HG02840 (cell line): ENCODE data around the gene CHRNA4.

Experiments used
- ATAC-seq: cut with Tn5 transposase; IDR thresholded peaks from one replicate; pipeline ENCODE4 v1.9.1; 2021; ENCODE audit warnings: mild to moderate bottlenecking, moderate library complexity, moderate number of reproducible peaks; ENCODE audit not compliant: unreplicated experiment, low FRiP score

The CHRNA4 gene

DNA sequence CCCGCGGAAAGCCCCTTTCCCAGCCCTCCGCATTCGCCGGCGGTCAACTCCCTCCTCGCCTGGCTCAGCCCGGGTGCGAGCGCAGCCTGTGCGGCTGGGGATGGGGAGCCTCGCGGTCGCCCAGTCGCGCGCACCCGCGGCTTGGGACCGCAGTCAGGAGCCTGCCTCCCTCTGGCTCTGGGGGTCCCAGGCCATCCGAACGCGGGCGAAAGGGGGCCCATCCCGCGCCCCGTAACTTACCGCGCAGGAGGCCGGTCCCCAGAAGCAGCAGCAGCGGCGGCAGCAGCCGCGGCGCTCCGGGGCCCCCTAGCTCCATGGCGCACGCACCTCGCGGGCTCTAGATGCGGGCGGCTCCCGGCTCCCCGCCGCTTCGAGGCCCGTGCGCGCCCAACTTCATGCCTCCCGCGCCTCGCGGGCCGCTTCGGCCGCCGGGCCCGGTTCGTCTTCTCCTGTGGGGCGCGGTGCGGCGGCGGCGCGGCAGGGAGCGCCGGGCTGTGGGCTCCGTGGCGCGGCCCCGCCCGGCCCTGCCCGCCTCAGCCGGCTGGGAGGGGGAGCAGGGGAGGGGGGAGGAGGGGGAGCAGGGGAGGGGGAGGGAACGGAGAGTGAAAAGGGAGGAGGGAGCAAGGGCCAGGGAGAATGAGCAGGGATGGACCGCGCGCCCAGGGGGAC is at the start of gene CHRNA4:
TSS of gene CHRNA4 (minus strand) at position 500 of the 669 bp plus-strand sequence. CDS start at position 316, 184 bp downstream.
- ATAC-seq, result no peak

DNA sequence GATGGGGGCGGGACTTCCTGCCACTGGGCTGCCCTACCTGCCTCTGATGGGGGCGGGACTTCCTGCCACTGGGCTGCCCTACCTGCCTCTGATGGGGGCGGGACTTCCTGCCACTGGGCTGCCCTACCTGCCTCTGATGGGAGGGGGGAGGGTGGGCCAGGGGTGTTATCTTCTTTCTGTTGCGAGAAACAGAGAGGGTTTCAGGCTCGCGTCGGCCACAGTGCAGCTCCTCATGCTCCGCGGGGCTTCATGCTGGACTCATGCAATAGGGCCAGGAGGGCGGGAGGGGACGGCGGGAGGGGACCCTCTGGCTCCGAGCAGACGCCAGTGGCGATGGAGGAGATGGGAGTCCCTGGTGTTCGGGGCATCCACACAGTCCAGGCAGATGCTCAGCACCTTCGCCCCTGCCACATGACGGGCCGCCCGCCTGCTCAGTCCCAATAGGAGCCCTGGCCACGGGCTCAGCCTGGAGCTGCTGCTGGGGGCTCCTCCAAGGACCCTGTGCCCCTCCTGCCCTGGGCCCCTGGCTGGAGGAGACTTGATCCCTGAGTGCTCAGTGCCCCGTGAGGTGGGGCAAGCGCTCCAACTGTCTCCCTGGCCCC is 48.8 kb upstream of the CHRNA4 start:
- ATAC-seq, result no peak

DNA sequence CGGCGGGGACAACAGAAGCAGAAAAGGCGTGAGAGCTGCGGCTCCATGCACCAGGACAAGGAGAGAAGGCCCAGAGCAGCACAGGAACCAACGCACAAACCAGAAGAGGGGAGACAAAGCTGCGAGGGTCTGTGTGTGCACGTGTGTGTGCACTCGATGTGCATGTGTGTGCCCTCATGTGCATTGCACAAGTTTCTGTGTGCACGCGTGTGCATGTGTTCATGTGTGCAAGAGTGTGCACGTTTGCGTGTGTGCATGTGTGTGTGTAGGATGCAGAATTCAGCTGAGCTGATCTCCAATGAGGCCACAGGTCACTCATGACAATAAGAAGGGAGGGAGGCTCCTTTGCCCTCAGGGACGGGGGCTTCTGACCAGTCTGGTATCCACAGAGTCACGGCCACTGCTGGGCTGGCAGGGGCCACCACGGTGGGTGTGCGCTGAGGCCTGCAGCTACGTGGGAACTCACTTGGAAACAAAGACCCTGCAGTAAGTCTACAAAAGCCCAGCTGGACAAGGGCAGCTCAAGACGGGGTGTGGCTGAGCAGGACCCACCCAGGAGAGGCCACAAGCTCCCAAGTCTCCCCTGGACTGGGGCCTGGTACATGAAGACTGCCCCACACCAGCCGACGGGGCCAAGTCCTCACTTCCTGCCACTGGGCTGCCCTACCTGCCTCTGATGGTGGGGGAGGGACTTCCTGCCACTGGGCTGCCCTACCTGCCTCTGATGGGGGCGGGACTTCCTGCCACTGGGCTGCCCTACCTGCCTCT is 48.1 kb upstream of the CHRNA4 start:
- no peak for ATAC-seq

DNA sequence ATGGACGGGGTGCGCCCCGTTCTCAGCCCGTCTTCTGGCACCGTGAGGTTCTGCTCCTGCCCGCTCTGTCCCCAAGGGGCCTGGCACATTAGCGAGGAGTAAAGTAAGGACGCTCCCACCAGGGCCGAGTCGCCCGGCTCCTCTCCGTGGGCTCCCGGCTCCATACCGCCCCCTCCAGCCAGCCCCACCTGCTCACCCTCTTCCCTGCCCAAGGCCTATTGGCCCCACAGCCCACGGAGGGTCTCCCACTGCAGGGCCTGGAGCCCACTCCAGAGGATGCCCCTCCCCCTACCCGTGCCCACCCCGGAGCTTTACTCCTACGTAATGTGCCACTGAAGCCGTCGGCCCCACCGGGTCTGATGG is 47.5 kb upstream of the CHRNA4 start:
- no peak for ATAC-seq

DNA sequence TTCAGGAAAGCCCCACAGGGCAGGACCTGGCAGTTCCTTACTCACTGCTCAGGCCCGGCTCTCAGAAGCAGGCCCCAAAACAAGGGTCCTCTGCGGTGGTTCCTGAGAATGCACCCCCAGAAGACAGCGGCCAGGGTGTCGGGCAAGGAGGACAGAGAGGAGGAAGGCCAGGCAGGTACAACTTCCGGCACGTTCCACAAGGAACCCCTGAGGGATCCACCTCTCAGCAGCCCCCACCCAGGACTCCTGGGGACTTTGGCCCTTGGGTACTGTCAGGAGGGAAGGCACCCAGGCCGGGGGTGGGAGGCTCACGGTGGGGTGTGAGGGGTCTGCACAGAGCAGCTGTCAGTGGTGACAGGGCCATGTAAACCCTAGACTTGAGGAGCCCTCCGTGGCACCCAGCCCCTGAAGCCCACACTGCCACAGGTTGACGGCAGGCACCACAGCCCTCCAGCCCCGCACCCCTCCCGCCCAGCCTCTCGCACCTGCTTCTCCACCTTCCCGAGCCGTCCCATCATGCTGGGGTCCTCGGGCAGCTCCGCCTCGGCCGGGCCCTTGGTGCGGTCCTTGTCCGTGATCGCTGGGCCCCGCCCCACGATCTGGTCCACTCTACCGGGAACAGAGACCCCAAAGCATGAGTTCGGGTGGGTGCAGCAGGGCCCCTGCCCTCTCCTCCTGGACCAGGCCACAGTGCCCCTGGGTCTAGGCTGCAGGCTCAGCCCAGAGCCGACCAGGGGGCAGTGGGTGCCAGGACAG is 47.0 kb upstream of the CHRNA4 start:
- no peak for ATAC-seq

DNA sequence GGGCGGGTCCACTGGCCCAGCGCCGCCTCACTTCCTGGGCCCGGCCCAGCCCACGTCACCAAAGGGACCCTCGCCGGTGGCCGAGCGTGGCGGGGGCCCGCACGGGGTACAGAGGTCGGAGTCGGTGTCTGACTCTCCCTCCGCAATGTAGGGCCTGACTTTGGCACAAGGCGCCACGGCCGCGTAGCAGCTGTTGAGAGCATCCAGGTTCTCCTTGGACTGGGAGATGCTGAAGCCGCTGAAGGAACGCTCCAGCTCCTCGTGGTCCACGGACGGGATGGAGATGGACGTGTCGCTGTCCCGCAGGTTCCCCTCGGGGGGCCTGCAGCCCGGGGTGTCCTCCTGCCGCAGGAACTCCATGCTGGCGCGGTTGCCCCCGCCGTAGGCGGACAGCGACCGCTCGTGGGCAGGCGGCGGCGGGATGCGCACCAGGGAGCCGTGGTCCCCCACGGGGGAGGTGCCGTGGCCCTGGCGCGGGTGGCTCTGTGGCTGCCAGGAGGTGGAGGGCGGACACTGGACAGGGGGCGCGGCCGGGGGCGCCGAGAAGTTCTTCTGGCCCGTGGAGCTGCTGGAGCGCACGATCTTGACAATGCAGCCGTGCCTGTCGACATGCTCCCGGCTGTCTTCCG is 45.6 kb upstream of the CHRNA4 start:
- ATAC-seq, result no peak

DNA sequence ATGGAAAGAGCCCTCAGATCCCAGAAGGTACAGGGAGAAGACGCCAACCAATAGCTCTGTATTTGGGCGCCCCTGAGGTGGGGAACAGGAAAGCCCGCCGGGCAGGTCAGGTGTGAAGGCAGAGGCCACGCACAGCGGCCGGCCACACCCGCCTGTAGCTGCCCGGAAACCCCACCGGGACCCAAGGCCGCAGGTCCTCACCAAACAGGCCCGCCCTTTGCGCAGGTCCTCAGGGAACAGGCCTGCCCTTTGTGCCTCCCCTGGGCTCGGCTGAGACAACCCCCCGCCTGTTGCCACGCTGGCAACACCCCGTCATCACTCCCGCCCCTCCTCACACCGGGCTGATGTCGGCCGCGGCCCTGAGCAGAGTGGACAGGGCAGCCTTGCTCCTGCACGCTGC is 44.9 kb upstream of the CHRNA4 start:
- no peak for ATAC-seq

DNA sequence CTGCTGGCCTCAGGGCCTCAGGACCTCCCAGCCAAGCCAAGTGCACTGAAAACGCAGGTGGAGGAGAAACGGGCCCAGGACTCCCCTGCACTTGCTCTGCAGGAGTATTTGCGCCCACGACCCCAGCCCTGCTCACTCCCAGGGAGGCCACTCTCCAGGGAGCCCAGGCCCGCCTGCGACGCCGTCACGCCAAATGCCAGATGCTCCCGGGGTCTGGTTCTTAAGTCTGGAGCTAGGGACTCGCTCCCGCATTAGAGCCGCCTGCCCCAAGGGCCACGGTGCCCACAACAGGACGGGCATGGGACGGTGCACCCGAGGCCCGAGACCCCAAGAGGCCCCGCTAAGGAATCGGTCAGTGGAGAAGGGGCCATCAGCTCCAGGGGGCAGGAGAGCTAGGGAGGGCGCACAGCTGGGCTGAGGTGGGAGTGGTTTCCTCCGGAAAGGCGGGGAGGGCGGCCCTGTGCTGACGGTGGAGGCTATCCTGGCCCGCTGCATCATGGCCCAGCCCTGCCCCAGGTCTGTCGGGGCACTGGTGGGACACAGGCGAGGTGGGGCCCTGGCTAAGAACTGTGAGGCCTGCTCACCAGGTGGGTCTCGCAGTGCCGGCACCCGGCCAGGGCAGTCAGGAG is 44.1 kb upstream of the CHRNA4 start:
- no peak for ATAC-seq

DNA sequence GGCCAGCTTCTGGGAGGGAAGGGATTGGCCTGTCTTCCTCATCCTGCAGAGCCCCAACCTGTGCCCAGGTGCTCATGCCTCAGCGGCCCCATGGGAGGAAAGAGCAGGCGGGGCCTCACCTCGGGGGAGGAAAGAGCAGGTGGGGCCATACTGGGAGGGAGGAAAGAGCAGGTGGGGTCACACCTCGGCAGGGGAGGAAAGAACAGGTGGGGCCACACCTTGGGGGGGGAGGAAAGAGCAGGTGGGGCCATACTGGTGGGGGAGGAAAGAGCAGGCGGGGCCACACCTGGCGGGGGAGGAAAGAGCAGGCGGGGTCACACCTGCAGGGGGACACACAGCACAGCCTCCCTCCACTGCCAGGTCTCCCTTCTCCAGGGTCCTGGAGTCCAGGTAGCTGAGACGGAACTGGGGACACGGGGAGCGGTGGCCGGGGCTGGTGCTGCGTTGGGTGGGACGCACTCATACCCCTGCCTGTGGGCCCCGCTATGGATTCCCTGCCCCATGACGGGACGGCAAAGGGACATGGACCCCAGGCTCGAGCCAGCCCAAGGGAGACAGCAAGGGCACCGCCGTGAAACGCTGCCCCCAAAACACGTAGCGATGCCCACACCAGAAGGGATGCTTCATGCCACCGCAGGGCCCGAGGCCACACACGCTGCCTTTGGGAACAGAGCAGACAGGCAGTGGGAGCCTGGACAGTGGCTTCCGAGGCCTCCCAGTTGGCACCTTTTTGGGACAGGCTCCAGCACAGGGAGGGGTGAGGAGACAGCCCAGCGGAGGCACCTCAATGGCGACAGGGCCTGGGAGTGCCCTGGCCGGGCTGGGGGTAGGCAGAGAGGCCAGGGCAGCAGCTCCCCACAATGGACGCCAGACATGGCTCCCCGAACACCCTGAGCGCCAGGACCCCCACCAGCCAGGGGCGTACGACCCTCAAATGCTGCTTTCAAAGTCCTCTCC is 43.3 kb upstream of the CHRNA4 start:
- ATAC-seq, result no peak

DNA sequence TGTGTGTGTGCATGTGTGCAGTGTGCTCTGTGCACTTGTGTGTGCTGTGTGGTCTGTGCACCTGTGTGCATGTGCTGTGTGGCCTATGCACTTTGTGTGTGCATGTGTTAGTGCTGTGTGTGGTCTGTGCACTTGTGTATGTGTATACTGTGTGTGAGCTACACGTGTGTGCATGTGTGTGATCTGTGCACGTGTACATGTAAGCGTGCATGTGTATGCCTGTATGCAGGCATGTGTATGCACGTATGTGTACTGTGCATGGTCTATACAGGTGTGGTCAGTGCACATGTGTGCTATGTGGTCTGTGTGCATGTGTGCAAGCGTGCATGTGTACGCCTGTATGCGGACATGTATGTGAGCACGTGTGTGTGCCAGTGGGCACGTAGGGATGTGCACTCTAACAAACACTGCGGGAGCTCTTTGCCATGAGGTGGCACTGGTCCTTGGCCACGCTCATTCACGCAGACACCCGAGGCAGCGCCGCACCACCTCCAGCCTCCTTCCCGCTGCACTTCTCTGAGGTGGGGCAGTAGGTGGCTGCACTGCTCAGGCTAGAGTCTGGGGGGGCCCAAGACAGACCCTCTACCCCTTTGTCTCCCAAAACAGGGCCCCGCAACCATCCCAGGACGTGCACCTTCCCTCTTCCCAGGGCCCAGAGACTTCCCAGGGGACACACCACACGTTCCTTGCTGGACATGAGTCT is 42.4 kb upstream of the CHRNA4 start:
- ATAC-seq, result no peak

DNA sequence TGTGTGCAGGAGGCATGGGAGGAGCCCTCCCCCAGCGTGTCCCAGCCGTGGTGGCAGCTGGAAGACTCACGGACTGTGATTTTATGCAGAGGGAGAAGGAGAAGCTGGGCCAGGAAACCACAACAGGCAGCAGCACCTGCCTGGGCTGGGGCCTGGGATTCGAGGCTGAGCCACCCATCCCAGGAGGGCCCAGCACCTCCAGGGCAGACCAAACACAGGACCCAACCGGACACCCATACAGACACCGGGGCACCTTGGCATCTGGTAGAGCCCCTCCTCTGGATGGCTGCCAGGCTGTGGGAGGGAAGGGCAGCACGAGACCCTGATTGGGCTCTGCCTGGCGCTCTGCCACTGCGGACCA is 41.7 kb upstream of the CHRNA4 start:
- ATAC-seq, result no peak

DNA sequence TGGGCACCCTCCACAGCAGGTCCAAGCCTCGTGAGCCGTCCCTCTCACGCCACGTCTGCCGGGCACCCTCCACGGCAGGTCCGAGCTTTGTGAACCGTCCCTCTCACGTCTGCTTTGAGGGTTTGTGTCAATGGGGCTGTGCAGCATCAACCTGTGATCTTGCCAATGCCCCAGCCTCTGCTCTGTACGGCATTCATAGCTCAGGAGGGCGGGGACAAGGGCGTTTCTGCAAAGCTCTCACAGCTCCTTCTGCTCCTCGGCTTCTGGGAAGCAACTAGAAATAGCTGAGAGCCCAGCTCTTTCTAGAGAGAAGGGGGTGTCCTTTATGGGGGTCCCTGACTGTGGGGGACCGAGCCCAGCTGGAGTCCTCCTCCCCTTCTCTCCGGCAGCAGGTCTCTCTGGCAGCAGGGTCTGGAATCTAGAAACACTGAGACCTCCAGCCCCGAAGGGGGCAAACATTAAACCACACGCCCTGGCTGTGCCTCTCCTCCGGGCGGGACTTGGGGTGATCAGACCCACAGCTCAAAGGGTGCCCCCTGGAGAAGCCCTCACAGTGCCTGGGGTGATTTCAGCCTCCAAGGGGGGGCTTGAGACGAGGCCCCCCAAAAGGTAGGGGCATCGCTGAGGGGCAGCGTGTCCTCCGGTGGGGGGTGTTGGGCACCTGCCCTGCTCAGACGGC is 41.2 kb upstream of the CHRNA4 start:
- no peak for ATAC-seq

DNA sequence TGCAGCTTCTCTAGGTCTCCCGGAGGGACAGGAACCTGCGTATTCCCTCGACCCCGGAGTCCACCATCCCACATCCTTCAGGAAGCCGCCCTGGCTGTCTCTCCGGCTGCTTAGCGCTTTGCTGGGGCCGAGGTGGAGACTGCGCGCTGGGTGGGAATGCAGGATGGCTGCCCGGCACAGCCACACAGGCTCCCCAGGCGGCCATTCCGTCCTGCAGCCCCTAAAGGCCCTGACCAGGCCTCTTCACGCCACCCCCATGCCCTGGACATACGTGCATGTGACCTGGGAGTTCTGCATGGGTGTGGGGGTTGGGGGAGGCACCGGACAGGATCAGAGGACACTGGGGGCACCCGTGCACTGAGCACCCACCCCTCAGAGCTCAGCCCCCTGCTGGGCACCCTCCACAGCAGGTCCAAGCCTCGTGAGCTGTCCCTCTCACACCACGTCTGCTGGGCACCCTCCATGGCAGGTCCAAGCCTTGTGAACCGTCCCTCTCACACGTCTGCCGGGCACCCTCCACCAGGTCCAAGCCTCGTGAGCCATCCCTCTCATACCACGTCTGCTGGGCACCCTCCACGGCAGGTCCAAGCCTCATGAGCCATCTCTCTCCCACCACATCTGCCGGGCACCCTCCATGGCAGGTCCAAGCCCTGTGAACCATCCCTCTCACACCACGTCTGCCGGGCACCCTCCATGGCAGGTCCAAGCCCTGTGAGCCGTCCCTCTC is 40.4 kb upstream of the CHRNA4 start:
- ATAC-seq, result no peak

DNA sequence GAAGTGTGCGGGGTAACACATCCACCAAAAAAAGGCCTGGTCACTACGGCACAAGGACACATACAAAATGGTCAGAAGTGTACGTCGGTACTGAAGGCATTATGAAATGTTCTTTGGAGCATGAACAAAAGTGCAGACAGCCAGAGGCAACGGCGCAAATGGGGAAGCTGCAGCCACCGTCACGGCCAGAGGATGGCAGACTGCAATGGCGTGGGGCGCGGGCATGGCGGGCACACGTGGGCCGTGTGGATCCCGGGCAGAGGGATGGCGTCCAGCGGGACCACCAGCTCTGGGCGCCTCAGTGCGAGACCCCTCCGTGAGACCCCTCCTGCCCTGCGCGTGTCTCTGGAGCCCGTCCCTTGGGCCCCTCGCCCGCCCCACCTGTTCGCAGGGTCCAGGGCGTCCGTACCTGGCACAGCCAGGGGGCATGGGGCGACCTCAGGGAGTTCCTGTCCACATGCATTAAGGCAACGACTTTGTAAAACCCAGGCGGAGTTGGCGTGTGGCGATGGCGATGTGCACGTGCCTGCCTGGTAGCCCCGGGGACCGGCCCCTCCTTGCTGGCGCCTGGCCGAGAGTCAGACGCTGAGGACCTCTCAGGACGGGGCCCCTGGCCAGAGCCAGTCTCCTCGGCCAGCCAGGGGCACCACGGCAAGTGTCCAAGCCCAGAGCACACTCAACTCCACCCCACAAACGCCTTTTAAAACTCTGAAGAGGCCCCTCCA is 39.5 kb upstream of the CHRNA4 start:
- no peak for ATAC-seq

DNA sequence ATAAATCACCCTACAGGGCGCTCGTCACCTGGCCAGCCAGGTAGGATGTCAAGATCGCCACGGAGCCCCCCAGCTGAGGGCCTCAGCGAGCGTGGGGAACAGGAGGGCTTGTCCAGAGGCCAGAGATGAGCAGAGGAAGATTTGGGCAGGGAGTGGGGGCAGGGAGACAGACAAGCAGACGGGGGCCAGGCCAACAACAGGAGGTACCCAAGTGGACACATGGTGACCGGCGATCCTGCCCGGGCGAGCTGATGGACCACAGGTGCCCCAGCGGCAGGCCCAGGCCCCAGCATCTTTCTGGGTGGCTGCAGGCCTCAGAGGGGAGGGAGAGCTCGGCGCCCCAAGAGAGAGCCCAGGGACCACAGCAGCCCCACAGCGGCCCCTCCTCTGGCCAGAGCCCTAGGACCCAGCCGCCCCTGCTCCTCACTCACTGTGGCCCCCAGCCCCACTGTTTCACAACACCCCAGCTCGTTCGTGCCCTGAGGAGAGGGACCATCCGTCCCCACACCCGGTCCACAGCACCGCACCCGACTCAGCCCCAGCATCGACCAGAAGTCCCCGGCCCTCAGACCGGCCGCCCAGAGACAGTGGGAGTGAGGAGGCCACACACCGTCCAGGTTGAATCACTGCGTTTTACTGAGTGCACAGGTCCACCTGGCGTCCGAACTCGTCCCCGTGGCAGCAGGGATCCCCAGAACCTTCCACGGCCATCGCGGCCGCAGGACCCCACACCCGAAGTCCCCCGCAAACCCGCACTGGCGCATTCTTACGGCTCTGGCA is 38.6 kb upstream of the CHRNA4 start:
- ATAC-seq, result no peak
